Measurements from ENCODE around the gene SLC35F6.
"Not testable (repeated sequence)": the region's sequence is repeated elsewhere in the genome, so short reads cannot be mapped to it uniquely, and the experiment has no call there.

DNA sequence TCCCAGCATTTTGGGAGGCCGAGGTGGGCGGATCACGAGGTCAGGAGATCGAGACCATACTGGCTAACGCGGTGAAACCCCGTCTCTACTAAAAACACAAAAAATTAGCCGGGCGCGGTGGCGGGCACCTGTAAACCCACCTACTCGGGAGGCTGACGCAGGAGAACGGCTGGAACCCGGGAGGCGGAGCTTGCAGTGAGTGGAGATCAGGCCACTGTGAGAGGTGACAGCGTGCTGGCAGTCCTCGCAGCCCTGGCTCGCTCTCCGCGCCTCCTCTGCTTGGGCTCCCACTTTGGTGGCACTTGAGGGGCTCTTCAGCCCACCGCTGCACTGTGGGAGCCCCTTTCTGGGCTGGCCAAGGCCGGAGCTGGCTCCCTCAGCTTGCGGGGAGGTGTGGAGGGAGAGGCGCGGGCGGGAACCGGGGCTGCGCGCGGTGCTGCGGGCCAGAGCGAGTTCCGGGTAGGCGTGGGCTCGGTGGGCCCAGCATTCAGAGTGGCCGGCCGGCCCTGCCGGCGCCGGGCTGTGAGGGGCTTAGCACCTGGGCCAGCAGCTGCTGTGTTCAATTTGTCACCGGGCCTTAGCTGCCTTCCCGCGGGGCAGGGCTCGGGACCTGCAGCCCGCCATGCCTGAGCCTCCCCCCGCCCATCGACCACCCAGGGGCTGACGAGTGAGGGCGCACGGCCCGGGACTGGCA is 50.1 kb downstream of the SLC35F6 start:
- TF ChIP-seq, protein P1, sequence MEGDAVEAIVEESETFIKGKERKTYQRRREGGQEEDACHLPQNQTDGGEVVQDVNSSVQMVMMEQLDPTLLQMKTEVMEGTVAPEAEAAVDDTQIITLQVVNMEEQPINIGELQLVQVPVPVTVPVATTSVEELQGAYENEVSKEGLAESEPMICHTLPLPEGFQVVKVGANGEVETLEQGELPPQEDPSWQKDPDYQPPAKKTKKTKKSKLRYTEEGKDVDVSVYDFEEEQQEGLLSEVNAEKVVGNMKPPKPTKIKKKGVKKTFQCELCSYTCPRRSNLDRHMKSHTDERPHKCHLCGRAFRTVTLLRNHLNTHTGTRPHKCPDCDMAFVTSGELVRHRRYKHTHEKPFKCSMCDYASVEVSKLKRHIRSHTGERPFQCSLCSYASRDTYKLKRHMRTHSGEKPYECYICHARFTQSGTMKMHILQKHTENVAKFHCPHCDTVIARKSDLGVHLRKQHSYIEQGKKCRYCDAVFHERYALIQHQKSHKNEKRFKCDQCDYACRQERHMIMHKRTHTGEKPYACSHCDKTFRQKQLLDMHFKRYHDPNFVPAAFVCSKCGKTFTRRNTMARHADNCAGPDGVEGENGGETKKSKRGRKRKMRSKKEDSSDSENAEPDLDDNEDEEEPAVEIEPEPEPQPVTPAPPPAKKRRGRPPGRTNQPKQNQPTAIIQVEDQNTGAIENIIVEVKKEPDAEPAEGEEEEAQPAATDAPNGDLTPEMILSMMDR (IDR thresholded peaks at IDR 0.05) = not testable (repeated sequence)
- TF ChIP-seq EP300, POLR2A (IDR thresholded peaks at IDR 0.05): not testable (repeated sequence)

Data from suprapubic skin (tissue), 3 donors.